Ishikawa (cell line): Measurements from ENCODE around the gene DAAM1.

Experiments
- CEBPB ChIP-seq: IDR thresholded peaks from 2 replicates; pipeline ENCODE4 v1.6.1; 2012
- CREB1 ChIP-seq: IDR thresholded peaks from 2 replicates; pipeline ENCODE4 v1.6.1; 2012; ENCODE audit warnings: low read depth
- EGR1 ChIP-seq: IDR thresholded peaks from 2 replicates; pipeline ENCODE4 v1.6.1; 2012
- EP300 ChIP-seq: IDR thresholded peaks from 2 replicates; pipeline ENCODE4 v1.6.1; 2012; ENCODE audit warnings: borderline replicate concordance
- FOXM1 ChIP-seq: IDR thresholded peaks from 2 replicates; pipeline ENCODE4 v1.6.1; 2012; ENCODE audit warnings: low read depth, borderline replicate concordance
- MAX ChIP-seq: IDR thresholded peaks from 2 replicates; pipeline ENCODE4 v1.6.1; 2012
- NFIC ChIP-seq: IDR thresholded peaks from 2 replicates; pipeline ENCODE4 v1.6.1; 2012
- RAD21 ChIP-seq: IDR thresholded peaks from 2 replicates; pipeline ENCODE4 v1.6.1; 2012; ENCODE audit warnings: low read depth
- REST ChIP-seq: IDR thresholded peaks from 2 replicates; pipeline ENCODE4 v1.6.1; 2012; ENCODE audit warnings: low read depth, mild to moderate bottlenecking
- TAF1 ChIP-seq: IDR thresholded peaks from 2 replicates; pipeline ENCODE4 v1.6.1; 2012; ENCODE audit warnings: low read depth, mild to moderate bottlenecking
- TCF12 ChIP-seq: IDR thresholded peaks from 2 replicates; pipeline ENCODE4 v1.6.1; 2012; ENCODE audit warnings: low read depth
- TEAD4 ChIP-seq: IDR thresholded peaks from 2 replicates; pipeline ENCODE4 v1.6.1; 2012
- USF1 ChIP-seq: IDR thresholded peaks from 2 replicates; pipeline ENCODE4 v1.6.1; 2012
- YY1 ChIP-seq: IDR thresholded peaks from 2 replicates; pipeline ENCODE4 v1.6.1; 2012; ENCODE audit warnings: low read depth
- ZBTB7A ChIP-seq: IDR thresholded peaks from 2 replicates; pipeline ENCODE4 v1.6.1; 2012; ENCODE audit warnings: low read depth

The DAAM1 gene

GRCh38 chr14:59356312-59356711 lies 167.8 kb downstream of the DAAM1 start:
- TF ChIP-seq CREB1 (no peak), TCF12 (no peak), TEAD4 (no peak), REST (no peak), YY1 (no peak), NFIC (no peak), EP300 (no peak), FOXM1 (no peak)

GRCh38 chr14:59356767-59357166 lies 168.3 kb downstream of the DAAM1 start:
- TF ChIP-seq EP300 (no peak), NFIC (no peak), EGR1 (no peak), MAX (no peak)

- TF ChIP-seq EP300 (peak; percentile 66; the same call in 1 of the 2 replicates), NFIC (0 out of 2 replicates have a peak, but pooled peaks have one; percentile 16), TCF12 (peak; percentile 47; the same call in 1 of the 2 replicates), RAD21 (no peak; the same call in 1 of the 2 replicates), TEAD4 (peak; percentile 45; the same call in 1 of the 2 replicates), YY1 (no peak), CEBPB (peak; percentile 80)
Measured at GRCh38 chr14:59358102-59358501, 169.6 kb downstream of the DAAM1 start.

- TF ChIP-seq FOXM1 (no peak), TCF12 (no peak), MAX (no peak), YY1 (no peak), EGR1 (no peak), CEBPB (no peak), TAF1 (no peak), RAD21 (no peak), NFIC (no peak), USF1 (no peak), CREB1 (no peak), TEAD4 (no peak), ZBTB7A (no peak), EP300 (no peak), REST (no peak)
Measured at GRCh38 chr14:59358784-59359183, 170.3 kb downstream of the DAAM1 start.

- TF ChIP-seq TCF12 (no peak), FOXM1 (no peak), REST (no peak), TAF1 (no peak)
Measured at GRCh38 chr14:59359431-59360124, 171.1 kb downstream of the DAAM1 start.

- TF ChIP-seq YY1 = no peak
- TF ChIP-seq EGR1 = no peak
- TF ChIP-seq ZBTB7A = no peak
Measured at GRCh38 chr14:59360233-59360632, 171.8 kb downstream of the DAAM1 start.
